C4-2B (cell line): ENCODE results near the gene CNIH1.

Source experiments
- ZFX ChIP-seq: fragments of 450-650 bp; IDR thresholded peaks from 2 replicates; pipeline ENCODE4 v1.6.1; 2017
- TF ChIP-seq, protein P1 (sequence below): fragments of 450-650 bp; conservative IDR thresholded peaks from 2 replicates; pipeline ENCODE4 v1.5.1; 2017; ENCODE audit warnings: mild to moderate bottlenecking

DNA sequence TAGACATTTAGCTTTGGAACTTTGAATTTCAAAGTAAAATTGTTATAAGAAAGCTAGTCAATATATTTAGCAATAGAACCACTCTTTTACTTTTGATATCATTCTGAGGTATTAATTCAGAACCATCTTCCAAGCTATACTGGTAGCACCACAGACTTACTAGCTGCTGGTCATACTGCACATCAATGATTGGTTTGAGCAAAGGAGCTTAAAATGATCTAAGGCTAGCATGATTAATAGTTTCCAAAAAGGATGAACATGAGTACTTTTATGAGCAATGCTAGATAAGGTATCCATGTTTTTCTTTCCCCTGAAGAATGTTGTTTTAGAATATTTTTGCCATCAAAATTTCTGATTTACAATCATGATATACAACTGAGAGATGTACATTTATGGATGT lies 17.2 kb downstream of the CNIH1 start:
- TF ChIP-seq, protein P1, sequence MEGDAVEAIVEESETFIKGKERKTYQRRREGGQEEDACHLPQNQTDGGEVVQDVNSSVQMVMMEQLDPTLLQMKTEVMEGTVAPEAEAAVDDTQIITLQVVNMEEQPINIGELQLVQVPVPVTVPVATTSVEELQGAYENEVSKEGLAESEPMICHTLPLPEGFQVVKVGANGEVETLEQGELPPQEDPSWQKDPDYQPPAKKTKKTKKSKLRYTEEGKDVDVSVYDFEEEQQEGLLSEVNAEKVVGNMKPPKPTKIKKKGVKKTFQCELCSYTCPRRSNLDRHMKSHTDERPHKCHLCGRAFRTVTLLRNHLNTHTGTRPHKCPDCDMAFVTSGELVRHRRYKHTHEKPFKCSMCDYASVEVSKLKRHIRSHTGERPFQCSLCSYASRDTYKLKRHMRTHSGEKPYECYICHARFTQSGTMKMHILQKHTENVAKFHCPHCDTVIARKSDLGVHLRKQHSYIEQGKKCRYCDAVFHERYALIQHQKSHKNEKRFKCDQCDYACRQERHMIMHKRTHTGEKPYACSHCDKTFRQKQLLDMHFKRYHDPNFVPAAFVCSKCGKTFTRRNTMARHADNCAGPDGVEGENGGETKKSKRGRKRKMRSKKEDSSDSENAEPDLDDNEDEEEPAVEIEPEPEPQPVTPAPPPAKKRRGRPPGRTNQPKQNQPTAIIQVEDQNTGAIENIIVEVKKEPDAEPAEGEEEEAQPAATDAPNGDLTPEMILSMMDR, result no peak
- TF ChIP-seq ZFX, result no peak
